ENCODE data around the gene YIF1A.
"Not testable (repeated sequence)": the region's sequence is repeated elsewhere in the genome, so short reads cannot be mapped to it uniquely, and the experiment has no call there.

YIF1A gene

GRCh38 chr11:66311965-66312548, 23.1 kb upstream of the YIF1A start:
- peak; percentile 95 for DNase-seq (ENCODE audit: low spot score)

- no peak for DNase-seq (ENCODE audit: low spot score)
These were observed 22.6 kb upstream of the YIF1A start for GRCh38 chr11:66311470-66311964.

GRCh38 chr11:66310803-66311440, 22.0 kb upstream of the YIF1A start:
- not testable (repeated sequence) for DNase-seq (ENCODE audit: low spot score)

GRCh38 chr11:66310324-66310723, 21.4 kb upstream of the YIF1A start:
- no peak for DNase-seq (ENCODE audit: low spot score)

- no peak for DNase-seq (ENCODE audit: low spot score)
These were observed 20.5 kb upstream of the YIF1A start for GRCh38 chr11:66309475-66309874.

GRCh38 chr11:66302656-66303055, 13.7 kb upstream of the YIF1A start:
- DNase-seq (ENCODE audit: low spot score) = no peak

- no peak for DNase-seq (ENCODE audit: low spot score)
These were observed 10.2 kb upstream of the YIF1A start for GRCh38 chr11:66299186-66299585.

- no peak for DNase-seq (ENCODE audit: low spot score)
These were observed 8.7 kb upstream of the YIF1A start for GRCh38 chr11:66297610-66298009.

- no peak for DNase-seq (ENCODE audit: low spot score)
These were observed 6.0 kb upstream of the YIF1A start for GRCh38 chr11:66294626-66295620.

- DNase-seq (ENCODE audit: low spot score) = no peak
These were observed 5.1 kb upstream of the YIF1A start for GRCh38 chr11:66293777-66294625.

- no peak for DNase-seq (ENCODE audit: low spot score)
These were observed 4.4 kb upstream of the YIF1A start for GRCh38 chr11:66293352-66293751.

- DNase-seq (ENCODE audit: low spot score) = no peak
These were observed 3.8 kb upstream of the YIF1A start for GRCh38 chr11:66292543-66293332.

GRCh38 chr11:66291706-66292542, 3.0 kb upstream of the YIF1A start, which contains the start of gene TMEM151A:
Gene TMEM151A, plus strand, starts transcription at chr11:66291894. Its CDS starts 120 bp downstream, at chr11:66292014.
- DNase-seq (ENCODE audit: low spot score) = no peak

- DNase-seq (ENCODE audit: low spot score) = no peak
These were observed 2.4 kb upstream of the YIF1A start for GRCh38 chr11:66291303-66291705.

GRCh38 chr11:66290330-66290621, 1.3 kb upstream of the YIF1A start:
- DNase-seq (ENCODE audit: low spot score) = no peak

GRCh38 chr11:66289548-66290329, 796 bp upstream of the YIF1A start:
- no peak for DNase-seq (ENCODE audit: low spot score)

GRCh38 chr11:66287889-66288670, 863 bp downstream of the YIF1A start:
- DNase-seq (ENCODE audit: low spot score) = no peak

GRCh38 chr11:66287211-66287888, 1.6 kb downstream of the YIF1A start:
- DNase-seq (ENCODE audit: low spot score) = no peak

Data from SW480 (cell line).